T-helper 2 cell treated with Interferon-gamma antibody and Interleukin-4, amounts not matched to agents 100 ng/mL and 5 ng/mL, for 36 hours (primary cell): ENCODE results near the gene POMT1. TPM values are rescaled to one million over a fixed set of nuclear protein-coding genes. Genes with fewer than 3 reads are reported as not detected.
"Not testable (repeated sequence)": the region's sequence is repeated elsewhere in the genome, so short reads cannot be mapped to it uniquely, and the experiment has no call there.

Experiments
- intact Hi-C: fragments of 100-400 bp; cut with micrococcal nuclease; formaldehyde crosslinking; loops from one replicate; pipeline ENCODE4 v1.15.1; 2023
- total RNA-seq: library from RNA; stranded (reverse); gene quantifications from 2 replicates; pipeline ENCODE4 v1.2.3, GENCODE V29; 2022

Gene POMT1
- total RNA-seq, 1 donor from 2014 or later: 36.5 TPM

GRCh38 chr9:131549186-131549585 lies 46.5 kb downstream of the POMT1 start:
- intact Hi-C loops: not testable (repeated sequence)

DNA sequence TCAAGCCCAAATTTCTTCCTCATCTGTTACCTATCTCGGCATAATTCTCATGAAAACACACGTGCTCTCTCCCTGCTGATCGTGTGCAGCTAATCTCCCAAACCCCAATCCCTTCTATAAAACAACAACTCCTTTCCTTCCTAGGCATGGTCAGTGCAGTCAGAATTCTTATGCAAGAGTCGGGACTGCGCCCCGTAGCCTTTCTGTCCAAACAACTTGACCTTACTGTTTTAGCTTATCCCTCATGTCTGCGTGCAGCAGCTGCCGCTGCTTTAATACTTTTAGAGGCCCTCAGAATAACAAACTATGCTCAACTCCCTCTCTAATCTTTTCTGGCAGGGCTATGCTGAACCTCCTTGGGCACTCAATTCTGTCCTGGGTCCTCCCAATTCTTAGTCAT lies 47.7 kb downstream of the POMT1 start:
- intact Hi-C loops: not testable (repeated sequence)

GRCh38 chr9:131552030-131552429 lies 49.3 kb downstream of the POMT1 start:
- intact Hi-C loops: no loop called here

DNA sequence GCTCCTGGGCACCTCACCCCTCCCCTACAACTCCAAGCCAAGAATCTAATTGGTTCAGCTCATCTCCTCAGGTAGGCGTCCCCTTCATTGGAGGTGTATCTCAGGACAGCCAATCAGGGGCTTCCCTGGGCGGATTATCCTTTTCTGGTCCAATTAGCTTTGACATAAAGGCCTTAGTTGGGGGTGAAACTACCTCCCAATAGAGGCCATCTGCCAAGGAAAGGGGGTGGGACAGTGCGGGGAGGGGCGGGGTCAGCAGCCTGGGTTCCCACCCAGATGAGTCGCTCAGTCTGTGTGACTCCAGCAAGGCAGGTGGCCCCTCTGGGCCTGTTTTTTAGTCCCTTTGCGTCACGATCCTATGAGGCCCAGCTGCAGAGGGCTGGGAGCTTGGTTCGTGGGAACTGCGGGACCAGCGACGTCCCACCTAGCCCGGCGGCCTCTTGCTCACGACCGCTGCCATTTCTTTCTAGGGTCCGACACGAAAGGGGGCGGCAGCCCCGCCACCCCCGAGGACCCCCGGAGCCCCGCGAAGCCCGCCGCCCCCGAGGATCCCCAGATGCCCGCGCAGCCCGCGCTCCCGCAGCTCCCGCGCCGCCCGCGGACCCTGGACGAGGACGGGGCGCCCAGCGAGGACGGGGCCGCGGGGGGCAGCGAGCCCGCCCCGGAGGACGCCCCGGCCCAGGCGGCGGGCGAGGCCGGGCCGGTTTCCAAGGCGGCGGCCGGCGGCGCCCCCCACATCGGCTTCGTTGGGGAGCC lies 51.5 kb downstream of the POMT1 start:
- intact Hi-C loops: no loop called here

DNA sequence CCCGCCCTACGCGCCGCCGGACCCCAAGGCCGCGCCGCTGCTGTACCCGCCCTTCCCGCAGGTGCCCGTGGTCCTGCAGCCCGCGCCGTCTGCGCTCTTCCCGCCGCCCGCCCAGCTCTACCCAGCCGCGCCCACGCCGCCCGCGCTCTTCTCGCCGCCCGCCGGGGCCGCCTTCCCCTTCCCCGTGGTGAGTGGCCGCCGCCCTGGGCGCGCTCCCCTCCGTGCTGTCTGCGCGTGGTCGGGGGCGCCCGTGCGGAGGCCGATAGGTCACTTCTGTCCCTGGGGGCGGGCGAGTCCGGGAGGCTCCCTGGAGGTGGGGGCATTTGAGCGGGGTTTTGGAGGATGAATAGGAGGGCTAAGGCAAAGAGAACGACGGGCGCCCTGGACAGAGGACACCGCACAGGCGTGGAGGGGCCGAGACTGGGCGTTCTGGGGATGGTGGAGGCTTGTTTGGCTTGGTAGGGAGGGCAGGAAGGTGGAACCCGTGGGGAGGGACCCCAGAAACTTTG lies 52.2 kb downstream of the POMT1 start:
- intact Hi-C loops: no loop called here

GRCh38 chr9:131555841-131556673 lies 53.3 kb downstream of the POMT1 start:
- intact Hi-C loops: no loop called here

- intact Hi-C loops: no loop called here
These were observed 55.3 kb downstream of the POMT1 start for GRCh38 chr9:131557855-131558548.

GRCh38 chr9:131559421-131560000 lies 56.8 kb downstream of the POMT1 start:
- intact Hi-C loops: no loop called here

DNA sequence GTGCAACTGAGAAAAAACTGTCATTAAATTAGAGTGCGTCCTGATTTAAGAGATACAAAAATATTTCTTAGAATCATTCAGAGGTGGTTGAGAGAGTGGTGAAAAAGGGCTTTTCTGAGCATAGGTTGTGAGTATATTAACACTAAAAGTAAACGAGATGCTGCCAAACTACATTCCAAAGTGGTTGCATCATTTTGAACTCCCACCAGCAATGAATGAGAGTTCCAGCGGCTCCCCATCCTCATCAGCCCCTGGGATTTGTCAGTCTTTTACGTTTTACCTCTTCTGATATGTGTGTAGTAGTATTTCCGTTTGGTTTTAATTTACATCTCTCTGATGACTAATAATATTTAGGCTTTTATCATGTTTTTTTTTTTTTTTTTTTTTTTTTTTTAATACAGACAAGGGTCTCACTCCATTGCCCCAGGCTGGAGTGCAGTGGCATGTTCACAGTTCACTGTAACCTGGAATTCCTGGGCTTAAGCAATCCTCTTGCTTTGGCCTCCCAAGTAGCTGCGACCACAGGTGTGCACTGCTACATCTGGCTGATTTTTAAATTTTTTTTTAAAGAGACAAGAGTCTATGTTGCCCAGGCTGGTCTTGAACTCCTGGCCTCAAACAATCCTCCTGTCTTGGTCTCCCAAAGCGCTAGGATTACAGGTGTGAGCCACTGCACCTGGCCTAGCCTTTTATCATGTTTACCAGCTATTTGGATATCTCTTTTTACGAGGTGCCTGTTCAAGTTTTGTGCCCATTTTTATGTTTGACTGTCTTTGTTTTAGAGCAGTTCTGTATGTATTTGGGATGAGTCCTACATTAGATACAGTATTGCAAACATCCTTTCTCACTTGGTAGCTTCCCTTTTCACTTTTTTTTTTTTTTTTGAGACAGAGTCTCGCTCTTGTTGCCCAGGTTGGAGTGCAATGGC lies 59.6 kb downstream of the POMT1 start:
- intact Hi-C loops: no loop called here

DNA sequence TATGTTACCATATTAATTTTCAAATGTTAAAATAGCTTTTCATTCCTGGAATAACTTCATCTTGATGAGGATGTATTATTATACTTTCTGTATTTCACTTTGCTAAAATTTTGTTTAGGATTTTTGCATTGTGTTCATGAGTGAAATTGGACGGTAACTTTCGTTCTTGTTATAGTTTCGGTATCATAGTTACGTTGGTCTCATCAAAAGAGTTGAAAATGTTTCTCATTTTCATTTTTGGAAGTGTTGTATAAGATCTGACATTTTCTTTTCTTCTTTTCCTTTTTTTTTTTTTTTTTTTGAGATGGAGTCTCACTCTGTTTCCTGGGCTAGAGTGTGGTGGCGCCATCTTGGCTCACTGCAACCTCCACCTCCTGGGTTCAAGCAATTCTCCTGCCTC lies 62.7 kb downstream of the POMT1 start:
- intact Hi-C loops: no loop called here

DNA sequence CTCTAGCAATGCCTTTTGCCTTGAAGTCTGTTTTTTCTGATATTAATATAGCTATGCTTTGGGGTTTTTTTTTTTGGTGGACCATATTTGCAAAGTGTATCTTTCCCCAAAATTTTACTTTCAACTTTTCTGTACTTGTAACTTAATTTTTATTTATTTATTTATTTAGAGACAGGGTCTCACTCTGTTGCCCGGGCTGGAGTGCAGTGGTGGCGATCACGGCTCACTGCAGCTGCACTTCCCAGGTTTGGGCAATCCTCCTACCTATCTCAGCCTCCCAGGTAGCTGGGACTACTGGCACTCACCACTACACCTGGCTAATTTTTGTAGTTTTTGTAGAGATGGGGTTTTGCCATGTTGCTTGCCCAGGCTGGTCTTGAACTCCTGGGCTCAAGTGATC lies 63.4 kb downstream of the POMT1 start:
- intact Hi-C loops: no loop called here

DNA sequence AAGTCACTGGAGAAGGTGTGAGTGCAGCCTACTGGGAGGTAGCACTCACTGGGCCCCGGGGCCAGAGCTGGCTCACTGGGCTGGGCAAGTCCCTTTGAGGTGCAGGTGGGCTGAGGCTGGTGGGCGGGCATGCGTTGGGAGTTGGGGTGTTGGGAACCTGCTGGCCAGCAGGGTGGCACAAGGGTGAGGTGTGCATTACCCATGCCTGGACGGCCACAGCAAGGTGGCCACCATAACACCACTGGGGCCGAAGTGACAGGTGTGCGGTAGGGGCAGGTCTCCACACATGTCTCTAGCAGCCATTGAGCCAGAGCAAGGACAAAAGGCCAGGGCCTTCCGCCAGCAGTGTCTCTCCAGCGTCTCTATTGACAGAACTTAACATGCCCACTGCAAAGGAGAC lies 65.2 kb downstream of the POMT1 start:
- intact Hi-C loops: no loop called here

Other genes with a start within 250 kb of the POMT1 start
- gene FAM78A, start 226.4 kb upstream of the POMT1 start, total RNA-seq: 99.3 and 101 TPM in 2 replicates
- gene PLPP7, start 213.2 kb upstream of the POMT1 start, total RNA-seq: not detected in 2 replicates
- gene PRRC2B, start 108.8 kb upstream of the POMT1 start, total RNA-seq: 181 and 190 TPM in 2 replicates
- 28.6 and 30.1 TPM in 2 replicates for gene UCK1, start 28.3 kb downstream of the POMT1 start, total RNA-seq
- not detected in 2 replicates for gene PRRT1B, start 42.6 kb downstream of the POMT1 start, total RNA-seq
- 129 and 131 TPM in 2 replicates for gene RAPGEF1, start 237.2 kb downstream of the POMT1 start, total RNA-seq